ENCODE results near the gene SETBP1.

The SETBP1 gene

GRCh38 chr18:44881461-44882162, 200.9 kb downstream of the SETBP1 start:
- DNase-seq = no peak

- DNase-seq = no peak
Observed at GRCh38 chr18:44882163-44882868, 201.6 kb downstream of the SETBP1 start.

GRCh38 chr18:44883671-44884070, 203.0 kb downstream of the SETBP1 start:
- DNase-seq = no peak

- DNase-seq = no peak
Observed at GRCh38 chr18:44884431-44884830, 203.7 kb downstream of the SETBP1 start.

GRCh38 chr18:44885507-44885906, 204.8 kb downstream of the SETBP1 start:
- DNase-seq = no peak

- DNase-seq = no peak
Observed at GRCh38 chr18:44887227-44887631, 206.5 kb downstream of the SETBP1 start.

GRCh38 chr18:44889111-44889510, 208.4 kb downstream of the SETBP1 start:
- DNase-seq = no peak

- no peak for DNase-seq
Observed at GRCh38 chr18:44893045-44893706, 212.5 kb downstream of the SETBP1 start.

- DNase-seq = no peak
Observed at GRCh38 chr18:44893966-44894365, 213.3 kb downstream of the SETBP1 start.

- DNase-seq = no peak
Observed at GRCh38 chr18:44895176-44895798, 214.6 kb downstream of the SETBP1 start.

- no peak for DNase-seq
Observed at GRCh38 chr18:44896846-44897245, 216.2 kb downstream of the SETBP1 start.

GRCh38 chr18:44897411-44897810, 216.7 kb downstream of the SETBP1 start:
- DNase-seq = no peak

- no peak for DNase-seq
Observed at GRCh38 chr18:44897816-44898215, 217.1 kb downstream of the SETBP1 start.

- no peak for DNase-seq
Observed at GRCh38 chr18:44898498-44898897, 217.8 kb downstream of the SETBP1 start.

GRCh38 chr18:44899832-44900231, 219.1 kb downstream of the SETBP1 start:
- no peak for DNase-seq

- no peak for DNase-seq
Observed at GRCh38 chr18:44900627-44901026, 219.9 kb downstream of the SETBP1 start.

GRCh38 chr18:44901283-44901682, 220.6 kb downstream of the SETBP1 start:
- no peak for DNase-seq

GRCh38 chr18:44903327-44903726, 222.6 kb downstream of the SETBP1 start:
- DNase-seq = no peak

- DNase-seq = no peak
Observed at GRCh38 chr18:44904768-44905167, 224.1 kb downstream of the SETBP1 start.

GRCh38 chr18:44909191-44909719, 228.6 kb downstream of the SETBP1 start:
- no peak for DNase-seq

GRCh38 chr18:44911260-44911659, 230.6 kb downstream of the SETBP1 start:
- no peak for DNase-seq

GRCh38 chr18:44911773-44912172, 231.1 kb downstream of the SETBP1 start:
- no peak for DNase-seq

GRCh38 chr18:44912740-44913478, 232.2 kb downstream of the SETBP1 start:
- DNase-seq = no peak

All from HCEC 1CT (cell line).